ENCODE data around the gene KCNJ10. TPM values are rescaled to one million over a fixed set of nuclear protein-coding genes. Genes with fewer than 3 reads are reported as not detected.

The KCNJ10 gene
- total RNA-seq, 1 donor from 2014 or later = not detected

DNA sequence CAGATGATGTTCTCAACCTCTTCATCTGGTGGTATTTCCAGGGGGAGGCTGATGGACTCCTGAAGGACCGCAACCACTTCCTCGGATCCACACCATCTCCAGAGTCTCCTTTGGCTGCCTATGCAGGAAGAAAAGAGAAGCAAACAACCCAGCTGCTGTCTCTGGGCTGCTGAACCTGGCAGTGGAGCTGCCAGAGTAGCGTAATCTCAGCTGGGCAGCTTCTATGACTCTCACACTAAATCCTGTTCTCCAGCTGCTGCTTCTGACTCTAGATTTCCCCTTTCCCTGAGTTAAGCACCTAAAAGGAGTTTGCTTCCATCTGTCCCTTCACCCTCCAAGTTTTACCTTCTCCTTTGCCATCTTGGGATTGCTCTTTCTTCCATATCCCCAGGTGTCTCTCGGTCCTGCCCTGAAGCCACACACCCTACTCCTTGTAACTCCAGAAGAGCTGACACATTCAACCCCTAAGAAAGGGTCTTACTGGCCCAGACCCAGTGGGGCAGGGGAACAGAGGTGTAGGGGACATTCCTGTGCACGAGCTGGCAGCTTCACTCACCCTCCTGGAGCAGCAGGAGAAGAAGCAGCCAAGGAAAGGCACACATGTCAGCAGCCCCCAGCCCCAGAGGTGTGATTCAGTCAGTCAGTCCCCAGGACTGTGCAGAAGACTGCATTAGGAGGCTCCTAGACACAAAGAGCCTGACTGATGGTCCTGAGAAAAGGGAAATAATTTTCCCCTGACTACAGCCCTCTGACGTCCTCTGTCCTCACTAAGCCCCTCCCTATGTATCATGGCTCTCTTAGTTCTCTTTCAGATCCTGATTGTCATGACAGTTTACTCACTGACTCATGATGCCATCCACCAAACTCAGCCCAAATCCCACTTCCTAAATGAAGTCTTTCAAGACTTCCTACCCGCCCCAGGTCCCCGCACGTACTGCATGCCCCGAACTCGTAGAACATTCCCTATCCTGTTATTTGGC, 116.1 kb downstream of the KCNJ10 start, which contains the start of gene SLAMF9:
Gene SLAMF9 (minus strand): TSS at position 702 of the 980 bp plus-strand sequence. CDS start 100 bp downstream, at position 602.
- H3K27me3 ChIP-seq = no peaks in the 10 kb centered on the region
- no peak within 1 kb of the TSS for H3K4me3 ChIP-seq
- H3K27ac ChIP-seq = no peak within 1 kb of the TSS
- intact Hi-C loops (cut with DNase I) = no loop called here
- DNase-seq (ENCODE audit: low spot score in 2 of 2) = peak in 1 of 2 donors; percentile 43
- no peaks in the 10 kb centered on the region for H3K4me1 ChIP-seq
- H3K9me3 ChIP-seq = no peaks in the 10 kb centered on the region
- TF ChIP-seq, protein P1, sequence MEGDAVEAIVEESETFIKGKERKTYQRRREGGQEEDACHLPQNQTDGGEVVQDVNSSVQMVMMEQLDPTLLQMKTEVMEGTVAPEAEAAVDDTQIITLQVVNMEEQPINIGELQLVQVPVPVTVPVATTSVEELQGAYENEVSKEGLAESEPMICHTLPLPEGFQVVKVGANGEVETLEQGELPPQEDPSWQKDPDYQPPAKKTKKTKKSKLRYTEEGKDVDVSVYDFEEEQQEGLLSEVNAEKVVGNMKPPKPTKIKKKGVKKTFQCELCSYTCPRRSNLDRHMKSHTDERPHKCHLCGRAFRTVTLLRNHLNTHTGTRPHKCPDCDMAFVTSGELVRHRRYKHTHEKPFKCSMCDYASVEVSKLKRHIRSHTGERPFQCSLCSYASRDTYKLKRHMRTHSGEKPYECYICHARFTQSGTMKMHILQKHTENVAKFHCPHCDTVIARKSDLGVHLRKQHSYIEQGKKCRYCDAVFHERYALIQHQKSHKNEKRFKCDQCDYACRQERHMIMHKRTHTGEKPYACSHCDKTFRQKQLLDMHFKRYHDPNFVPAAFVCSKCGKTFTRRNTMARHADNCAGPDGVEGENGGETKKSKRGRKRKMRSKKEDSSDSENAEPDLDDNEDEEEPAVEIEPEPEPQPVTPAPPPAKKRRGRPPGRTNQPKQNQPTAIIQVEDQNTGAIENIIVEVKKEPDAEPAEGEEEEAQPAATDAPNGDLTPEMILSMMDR (IDR thresholded peaks at IDR 0.05) = no peak
- no peaks in the 10 kb centered on the region for H3K36me3 ChIP-seq

DNA sequence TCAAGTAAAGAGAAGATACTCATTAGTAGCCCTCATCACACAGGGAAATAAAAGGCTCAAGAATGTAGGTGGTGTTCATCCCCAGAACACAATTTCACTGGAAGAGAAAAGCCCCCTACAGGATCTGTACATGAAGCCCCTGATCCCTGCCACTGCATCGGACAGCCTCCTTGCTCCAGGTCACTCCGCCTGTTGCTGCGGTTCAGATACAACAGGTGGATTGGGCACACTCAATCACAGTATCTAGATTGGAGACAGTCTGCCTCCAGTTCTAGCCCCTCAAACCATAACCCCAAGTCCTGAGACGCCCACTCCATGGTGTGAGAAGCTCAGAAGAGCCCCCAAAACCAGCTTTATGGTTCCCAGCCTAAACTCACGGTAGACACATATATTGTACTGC, 117.0 kb downstream of the KCNJ10 start:
- H3K27me3 ChIP-seq = no peaks in the 10 kb centered on the region
- H3K4me1 ChIP-seq = no peaks in the 10 kb centered on the region
- DNase-seq (ENCODE audit: low spot score in 2 of 2) = peak in 1 of 2 donors; percentile 18
- intact Hi-C loops (cut with DNase I) = no loop called here
- H3K36me3 ChIP-seq = no peaks in the 10 kb centered on the region
- no peak overlapping the region for H3K27ac ChIP-seq
- H3K9me3 ChIP-seq = no peaks in the 10 kb centered on the region
- TF ChIP-seq, protein P1 (IDR thresholded peaks at IDR 0.05) = no peak
- no peak overlapping the region for H3K4me3 ChIP-seq

DNA sequence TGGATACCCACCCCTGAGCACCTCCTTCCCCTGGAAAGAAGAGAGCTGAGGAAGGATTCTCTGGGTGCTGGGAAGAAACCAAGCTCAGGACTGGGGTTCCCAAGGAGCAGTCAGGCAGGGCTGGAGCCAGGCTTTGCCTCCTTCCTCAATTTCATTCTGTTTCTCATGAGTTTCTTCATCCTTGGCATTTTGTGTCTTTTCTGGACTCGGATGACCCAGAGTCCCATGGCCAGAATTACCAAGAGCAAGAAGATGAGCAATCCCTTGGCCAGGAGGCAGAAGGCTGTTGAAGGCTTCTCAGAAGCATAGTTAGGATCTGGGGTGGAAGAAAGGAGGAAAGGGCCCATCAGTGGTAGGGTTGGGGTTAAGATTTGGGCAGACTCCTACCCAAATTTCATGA, 118.4 kb downstream of the KCNJ10 start:
- Histone ChIP-seq H3K4me3 (no peak overlapping the region), H3K27me3 (no peaks in the 10 kb centered on the region), H3K36me3 (no peaks in the 10 kb centered on the region), H3K27ac (no peak overlapping the region), H3K4me1 (no peaks in the 10 kb centered on the region), H3K9me3 (no peaks in the 10 kb centered on the region)
- intact Hi-C loops (cut with DNase I) = no loop called here
- DNase-seq (ENCODE audit: low spot score in 2 of 2) = peak in 1 of 2 donors; percentile 58
- TF ChIP-seq, protein P1 (IDR thresholded peaks at IDR 0.05) = no peak

DNA sequence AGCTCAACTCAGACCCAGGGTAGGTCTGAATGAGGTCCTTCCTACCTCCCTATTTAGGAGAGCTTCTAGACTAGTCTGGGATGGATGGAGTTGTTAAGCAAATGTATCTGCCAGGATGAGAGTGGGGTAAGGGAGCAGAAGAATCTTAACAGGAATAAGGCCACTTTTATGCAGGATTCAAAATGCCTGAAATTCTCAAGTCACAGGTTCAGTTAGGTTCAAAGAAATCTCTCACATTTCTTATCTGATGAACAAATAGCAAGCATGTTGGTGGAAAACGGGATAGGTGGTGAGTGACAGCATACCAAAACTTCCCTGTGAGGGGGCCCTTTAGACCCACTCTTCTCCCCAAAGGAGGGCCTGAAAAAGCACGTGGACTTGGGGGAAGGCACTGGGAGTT, 118.9 kb downstream of the KCNJ10 start:
- no peak overlapping the region for H3K4me3 ChIP-seq
- no peak for DNase-seq (ENCODE audit: low spot score in 2 of 2)
- intact Hi-C loops (cut with DNase I) = no loop called here
- TF ChIP-seq, protein P1 (IDR thresholded peaks at IDR 0.05) = no peak
- H3K9me3 ChIP-seq = no peaks in the 10 kb centered on the region
- no peaks in the 10 kb centered on the region for H3K36me3 ChIP-seq
- H3K4me1 ChIP-seq = peaks cover 0 to under 1% of the 10 kb centered on the region in 2 donors
- H3K27me3 ChIP-seq = no peaks in the 10 kb centered on the region
- no peak overlapping the region for H3K27ac ChIP-seq

DNA sequence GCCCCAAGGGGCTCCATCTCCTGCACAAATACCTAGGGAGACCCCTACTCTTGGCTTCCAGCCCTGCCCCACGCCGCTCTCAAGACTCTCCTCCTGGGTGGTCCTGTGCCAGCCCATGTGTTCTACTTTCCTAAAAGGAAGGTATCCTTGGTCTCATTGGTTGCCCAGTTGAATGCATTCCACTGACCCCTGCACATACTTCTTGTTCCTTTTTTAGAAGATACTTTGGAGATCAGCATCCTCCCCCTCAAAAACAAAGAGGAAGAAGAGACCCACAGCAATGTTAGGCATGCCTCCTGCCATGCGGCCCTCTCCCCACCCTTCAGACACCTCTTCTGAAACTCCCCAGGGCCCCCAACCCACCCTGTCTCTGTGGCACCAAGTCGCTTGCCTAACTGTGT, 120.0 kb downstream of the KCNJ10 start:
- intact Hi-C loops (cut with DNase I) = loop anchor here (5.0 kb wide), 1 partner anchor 153 kb away; no protein-coding TSS in a partner anchor
- Histone ChIP-seq H3K4me1 (peaks cover 0 to 11% of the 10 kb centered on the region in 2 donors), H3K27me3 (no peaks in the 10 kb centered on the region), H3K36me3 (no peaks in the 10 kb centered on the region), H3K27ac (no peak overlapping the region), H3K9me3 (no peaks in the 10 kb centered on the region), H3K4me3 (no peak overlapping the region)
- DNase-seq (ENCODE audit: low spot score in 2 of 2) = no peak
- TF ChIP-seq, protein P1 (IDR thresholded peaks at IDR 0.05) = no peak

All from ascending aorta (tissue), 2 donors.